HG03571 (cell line): ENCODE data around the gene NDUFAF8.

Source experiments
- ATAC-seq: cut with Tn5 transposase; IDR thresholded peaks from one replicate; pipeline ENCODE4 v1.9.1; 2021; ENCODE audit not compliant: unreplicated experiment

NDUFAF8 gene

GRCh38 chr17:81250286-81251093, 11.4 kb downstream of the NDUFAF8 start:
- ATAC-seq = no peak

DNA sequence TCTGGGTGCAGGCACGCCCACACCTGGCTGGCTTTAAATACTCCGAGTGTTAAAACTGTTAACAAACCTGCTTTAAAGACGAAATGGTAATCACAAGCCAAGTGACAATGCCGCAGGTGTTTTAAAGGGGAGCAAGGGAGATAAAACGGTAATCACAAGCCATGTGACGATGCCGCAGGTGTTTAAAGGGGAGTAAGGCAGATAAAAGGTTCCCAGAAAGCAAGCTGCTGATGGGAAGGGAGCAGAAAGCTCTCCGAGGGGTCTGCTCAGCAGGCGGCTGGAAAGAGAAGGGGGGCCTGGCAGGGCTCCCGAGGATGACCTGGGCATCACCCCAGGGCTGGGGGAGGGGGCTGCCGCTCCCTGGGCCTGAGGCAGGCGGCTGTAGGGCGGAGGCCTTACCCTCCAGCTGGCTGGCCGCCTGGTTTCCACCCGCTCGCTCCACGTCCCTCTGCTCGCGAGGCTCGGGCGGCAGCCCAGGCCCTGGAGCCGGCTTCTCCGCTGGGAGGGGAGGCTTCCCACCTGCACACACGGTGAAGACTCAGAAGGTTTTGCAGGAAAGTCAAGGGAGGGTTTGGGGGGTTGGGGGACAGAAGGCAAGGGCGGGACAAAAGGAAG, 12.1 kb downstream of the NDUFAF8 start:
- no peak for ATAC-seq

DNA sequence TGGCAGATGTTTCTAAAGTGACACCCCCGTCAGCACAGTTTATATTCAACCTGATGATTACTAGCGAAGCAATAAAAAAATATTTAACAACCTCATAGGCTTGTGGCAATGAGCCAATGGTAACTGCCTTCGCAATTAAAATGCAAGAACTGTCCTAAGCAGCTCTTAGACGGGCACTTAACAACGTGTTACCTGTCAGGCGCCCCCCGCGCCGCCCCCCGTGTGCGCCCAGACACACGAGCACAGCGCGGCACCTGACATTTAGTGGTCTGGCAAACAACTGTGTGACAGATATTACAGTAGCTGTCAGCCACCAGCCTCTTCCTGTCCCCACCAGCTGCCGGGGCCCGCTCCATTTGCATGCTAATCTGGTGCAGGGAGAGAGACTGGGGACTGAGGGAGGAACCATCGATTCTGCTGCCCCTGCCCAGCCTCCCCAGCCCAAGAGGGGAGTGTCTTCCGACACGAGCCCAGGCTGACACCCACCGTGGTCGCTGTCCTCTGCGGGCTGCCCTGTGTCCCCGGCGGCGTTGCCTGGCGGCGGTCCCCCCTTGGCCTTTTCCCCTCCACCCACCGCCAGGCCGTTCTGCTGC, 12.7 kb downstream of the NDUFAF8 start:
- ATAC-seq = no peak

- ATAC-seq = no peak
Observed at GRCh38 chr17:81252326-81252986, 13.3 kb downstream of the NDUFAF8 start.

DNA sequence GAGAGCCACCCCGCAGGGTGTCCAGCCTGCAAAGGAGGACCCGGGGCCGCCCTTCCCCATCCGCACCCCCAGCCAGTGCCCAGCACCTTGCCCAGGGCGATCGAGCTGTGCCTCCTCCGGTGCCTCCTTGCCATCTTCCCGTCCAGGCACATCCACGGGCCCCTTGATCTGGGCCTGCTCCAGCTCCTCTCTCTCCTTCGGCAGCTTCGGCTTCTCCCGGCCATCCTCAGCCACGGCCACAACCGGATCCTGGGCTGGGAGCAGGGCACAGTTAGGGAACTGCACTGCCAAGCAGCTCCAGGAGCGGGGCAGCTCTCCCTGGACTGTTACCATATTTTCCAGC, 13.8 kb downstream of the NDUFAF8 start:
- ATAC-seq = no peak

GRCh38 chr17:81253358-81254131, 14.4 kb downstream of the NDUFAF8 start:
- no peak for ATAC-seq

DNA sequence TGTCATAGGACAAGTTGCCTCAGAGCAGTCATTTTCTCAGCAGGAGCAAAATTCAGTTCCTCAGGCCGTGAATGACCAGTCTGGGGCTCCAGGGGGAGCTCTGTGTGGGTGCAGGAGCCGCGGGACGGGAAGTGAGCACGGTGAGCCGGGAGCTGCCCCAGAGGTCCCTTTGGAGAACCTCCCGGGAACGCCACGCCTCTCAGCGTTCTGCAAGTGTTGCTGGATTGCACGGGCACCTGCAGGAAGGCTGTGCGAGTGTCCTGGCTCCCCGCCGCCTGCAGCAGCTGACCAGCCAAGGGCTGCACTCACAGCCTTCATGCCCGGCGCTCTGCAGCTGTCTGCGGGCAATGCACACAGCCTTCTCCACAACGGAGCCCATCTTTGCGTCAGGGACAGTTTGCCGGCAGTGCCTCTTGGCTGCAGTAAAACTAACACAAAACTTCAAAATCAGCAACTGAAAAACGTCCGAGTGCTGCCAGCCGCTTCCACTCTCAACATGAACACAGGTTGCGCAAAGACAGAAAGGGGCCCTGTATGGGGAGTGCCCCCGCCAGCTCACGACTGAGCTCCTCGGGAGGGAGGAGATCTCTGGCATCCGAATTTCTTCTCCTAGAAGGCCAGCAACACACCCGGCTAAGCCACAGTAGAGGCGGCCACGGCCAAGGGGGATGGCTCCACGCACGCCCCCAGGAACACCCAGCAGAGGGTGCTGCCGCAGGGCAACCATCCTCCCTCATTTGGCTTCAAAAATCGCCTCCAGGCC, 16.0 kb downstream of the NDUFAF8 start:
- ATAC-seq = no peak

DNA sequence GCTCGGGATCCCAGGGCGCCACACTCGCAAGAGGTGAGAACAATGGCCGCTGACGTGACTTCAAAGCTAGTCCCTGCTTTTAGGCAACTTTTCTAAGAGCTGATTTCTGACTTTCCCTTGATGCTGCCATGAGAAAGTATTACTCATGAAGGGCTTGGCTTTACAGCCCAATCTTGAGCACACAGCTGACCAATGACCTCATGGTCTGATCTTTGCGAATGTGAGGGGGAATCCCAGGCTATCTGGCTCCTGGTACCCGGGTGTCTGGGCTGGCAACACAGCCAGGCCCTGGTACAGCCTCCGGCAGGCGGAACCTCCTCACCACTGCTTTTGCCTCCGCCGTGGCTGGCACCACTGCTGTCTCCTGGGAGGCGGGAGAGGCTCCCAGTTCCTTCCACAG, 17.5 kb downstream of the NDUFAF8 start:
- no peak for ATAC-seq

- no peak for ATAC-seq
Observed at GRCh38 chr17:81257533-81257932, 18.4 kb downstream of the NDUFAF8 start.

DNA sequence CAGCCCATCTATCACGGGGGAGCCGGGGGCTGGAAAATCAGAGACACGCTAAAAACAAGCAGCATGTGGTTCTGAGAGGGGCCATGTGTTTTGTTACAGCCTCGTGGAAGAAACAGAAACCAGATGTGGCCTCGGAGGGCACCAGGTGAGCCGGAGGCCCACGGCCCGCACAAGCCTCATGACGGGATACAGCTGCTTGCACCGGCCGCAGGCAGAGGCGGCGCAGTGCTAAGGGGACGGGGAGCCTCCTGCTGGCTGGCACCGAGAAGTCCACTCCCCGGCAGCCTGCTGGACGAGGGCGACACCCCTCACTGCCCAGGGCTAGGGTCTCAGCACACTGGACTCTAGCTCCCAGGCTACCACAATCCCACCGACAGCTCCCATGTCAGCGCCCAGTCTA, 19.2 kb downstream of the NDUFAF8 start:
- no peak for ATAC-seq

- ATAC-seq = no peak
Observed at GRCh38 chr17:81259058-81259605, 20.0 kb downstream of the NDUFAF8 start.

DNA sequence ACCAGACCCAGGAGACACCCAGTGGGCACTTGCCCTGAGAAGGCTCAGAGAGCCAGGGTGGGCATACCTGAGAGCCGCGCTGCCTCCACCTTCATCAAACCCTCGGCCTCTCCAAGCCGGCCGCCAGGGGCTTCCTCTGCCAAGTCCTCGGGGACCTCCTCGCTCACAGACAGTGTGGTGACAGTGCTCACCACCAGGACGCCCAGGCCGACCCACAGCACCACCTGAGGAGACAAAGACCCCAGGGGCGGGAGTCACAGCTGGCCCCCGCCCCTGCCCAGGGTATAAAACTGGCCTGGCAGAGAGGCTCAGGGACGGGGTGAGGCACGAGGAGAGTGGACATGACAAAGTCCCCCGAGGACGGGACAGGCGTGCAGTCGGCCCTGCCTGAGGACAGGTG, 21.1 kb downstream of the NDUFAF8 start:
- ATAC-seq = no peak

DNA sequence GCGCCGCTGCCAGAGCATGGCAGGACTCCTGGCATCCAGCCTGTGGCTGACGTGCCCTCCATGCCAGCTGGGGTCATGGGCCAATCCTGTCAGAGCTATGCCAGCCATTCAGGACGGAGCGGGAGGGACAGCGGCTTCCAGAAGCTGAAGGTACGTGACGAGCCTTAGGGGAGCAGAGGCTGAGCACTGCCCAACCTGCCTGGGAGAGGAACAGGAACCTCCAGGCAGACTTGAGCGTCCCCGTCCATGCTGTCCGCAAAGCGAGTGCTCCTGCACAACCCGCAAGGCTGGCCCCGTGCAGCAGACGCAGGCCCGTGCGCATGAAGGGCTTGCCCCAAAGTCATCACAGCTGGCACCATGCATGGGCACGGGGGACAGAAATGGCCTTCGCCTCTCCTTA, 21.5 kb downstream of the NDUFAF8 start:
- ATAC-seq = no peak

- ATAC-seq = no peak
Observed at GRCh38 chr17:81261096-81261495, 22.0 kb downstream of the NDUFAF8 start.

- ATAC-seq = no peak
Observed at GRCh38 chr17:81261582-81262336, 22.6 kb downstream of the NDUFAF8 start.

- ATAC-seq = no peak
Observed at GRCh38 chr17:81263371-81264181, 24.5 kb downstream of the NDUFAF8 start.

- ATAC-seq = no peak
Observed at GRCh38 chr17:81264640-81265039, 25.5 kb downstream of the NDUFAF8 start.

GRCh38 chr17:81265576-81265975, 26.5 kb downstream of the NDUFAF8 start:
- no peak for ATAC-seq
